HG03280 (cell line): Measurements from ENCODE around the gene CCNB3.
"Not testable (repeated sequence)": the region's sequence is repeated elsewhere in the genome, so short reads cannot be mapped to it uniquely, and the experiment has no call there.

Experiments
- ATAC-seq: cut with Tn5 transposase; IDR thresholded peaks from one replicate; pipeline ENCODE4 v1.9.1; 2021; ENCODE audit warnings: mild to moderate bottlenecking, moderate library complexity; ENCODE audit not compliant: unreplicated experiment

Gene CCNB3, protein sequence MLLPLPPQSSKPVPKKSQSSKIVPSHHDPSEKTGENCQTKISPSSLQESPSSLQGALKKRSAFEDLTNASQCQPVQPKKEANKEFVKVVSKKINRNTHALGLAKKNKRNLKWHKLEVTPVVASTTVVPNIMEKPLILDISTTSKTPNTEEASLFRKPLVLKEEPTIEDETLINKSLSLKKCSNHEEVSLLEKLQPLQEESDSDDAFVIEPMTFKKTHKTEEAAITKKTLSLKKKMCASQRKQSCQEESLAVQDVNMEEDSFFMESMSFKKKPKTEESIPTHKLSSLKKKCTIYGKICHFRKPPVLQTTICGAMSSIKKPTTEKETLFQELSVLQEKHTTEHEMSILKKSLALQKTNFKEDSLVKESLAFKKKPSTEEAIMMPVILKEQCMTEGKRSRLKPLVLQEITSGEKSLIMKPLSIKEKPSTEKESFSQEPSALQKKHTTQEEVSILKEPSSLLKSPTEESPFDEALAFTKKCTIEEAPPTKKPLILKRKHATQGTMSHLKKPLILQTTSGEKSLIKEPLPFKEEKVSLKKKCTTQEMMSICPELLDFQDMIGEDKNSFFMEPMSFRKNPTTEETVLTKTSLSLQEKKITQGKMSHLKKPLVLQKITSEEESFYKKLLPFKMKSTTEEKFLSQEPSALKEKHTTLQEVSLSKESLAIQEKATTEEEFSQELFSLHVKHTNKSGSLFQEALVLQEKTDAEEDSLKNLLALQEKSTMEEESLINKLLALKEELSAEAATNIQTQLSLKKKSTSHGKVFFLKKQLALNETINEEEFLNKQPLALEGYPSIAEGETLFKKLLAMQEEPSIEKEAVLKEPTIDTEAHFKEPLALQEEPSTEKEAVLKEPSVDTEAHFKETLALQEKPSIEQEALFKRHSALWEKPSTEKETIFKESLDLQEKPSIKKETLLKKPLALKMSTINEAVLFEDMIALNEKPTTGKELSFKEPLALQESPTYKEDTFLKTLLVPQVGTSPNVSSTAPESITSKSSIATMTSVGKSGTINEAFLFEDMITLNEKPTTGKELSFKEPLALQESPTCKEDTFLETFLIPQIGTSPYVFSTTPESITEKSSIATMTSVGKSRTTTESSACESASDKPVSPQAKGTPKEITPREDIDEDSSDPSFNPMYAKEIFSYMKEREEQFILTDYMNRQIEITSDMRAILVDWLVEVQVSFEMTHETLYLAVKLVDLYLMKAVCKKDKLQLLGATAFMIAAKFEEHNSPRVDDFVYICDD (N-terminal part only)

GRCh38 chrX:50204364-50204899 is at the start of gene CCNB3:
TSS of gene CCNB3 (plus strand) at chrX:50204765. CDS start at chrX:50285164, 80,399 bp downstream.
- peak; percentile 95 for ATAC-seq

GRCh38 chrX:50157545-50158135 is 46.9 kb upstream of the CCNB3 start:
- ATAC-seq, result no peak

- no peak for ATAC-seq
Observed at GRCh38 chrX:50158593-50158992, 46.0 kb upstream of the CCNB3 start.

GRCh38 chrX:50161127-50161526 is 43.4 kb upstream of the CCNB3 start:
- no peak for ATAC-seq

- no peak for ATAC-seq
Observed at GRCh38 chrX:50165727-50166126, 38.8 kb upstream of the CCNB3 start.

DNA sequence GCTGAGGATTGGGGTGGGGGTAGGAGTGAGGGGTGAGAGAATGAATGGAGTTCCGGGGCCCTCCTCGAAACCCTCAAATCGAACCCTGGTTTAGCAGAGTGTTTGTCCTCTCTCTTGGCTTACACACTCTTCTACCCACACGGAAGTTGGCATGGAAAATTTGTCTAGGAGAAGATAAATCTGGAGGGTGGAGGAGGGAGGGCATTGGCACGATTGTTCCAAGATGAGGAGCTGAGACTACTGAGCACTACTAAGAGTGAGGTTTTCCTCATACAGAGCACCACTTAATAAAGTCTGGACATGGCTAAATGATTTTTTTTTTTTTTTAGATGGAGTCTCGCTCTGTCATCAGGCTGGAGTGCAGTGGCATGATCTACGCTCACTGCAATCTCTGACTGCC is 37.2 kb upstream of the CCNB3 start:
- no peak for ATAC-seq

GRCh38 chrX:50168241-50168687 is 36.3 kb upstream of the CCNB3 start:
- ATAC-seq, result no peak

- no peak for ATAC-seq
Observed at GRCh38 chrX:50169717-50170116, 34.8 kb upstream of the CCNB3 start.

DNA sequence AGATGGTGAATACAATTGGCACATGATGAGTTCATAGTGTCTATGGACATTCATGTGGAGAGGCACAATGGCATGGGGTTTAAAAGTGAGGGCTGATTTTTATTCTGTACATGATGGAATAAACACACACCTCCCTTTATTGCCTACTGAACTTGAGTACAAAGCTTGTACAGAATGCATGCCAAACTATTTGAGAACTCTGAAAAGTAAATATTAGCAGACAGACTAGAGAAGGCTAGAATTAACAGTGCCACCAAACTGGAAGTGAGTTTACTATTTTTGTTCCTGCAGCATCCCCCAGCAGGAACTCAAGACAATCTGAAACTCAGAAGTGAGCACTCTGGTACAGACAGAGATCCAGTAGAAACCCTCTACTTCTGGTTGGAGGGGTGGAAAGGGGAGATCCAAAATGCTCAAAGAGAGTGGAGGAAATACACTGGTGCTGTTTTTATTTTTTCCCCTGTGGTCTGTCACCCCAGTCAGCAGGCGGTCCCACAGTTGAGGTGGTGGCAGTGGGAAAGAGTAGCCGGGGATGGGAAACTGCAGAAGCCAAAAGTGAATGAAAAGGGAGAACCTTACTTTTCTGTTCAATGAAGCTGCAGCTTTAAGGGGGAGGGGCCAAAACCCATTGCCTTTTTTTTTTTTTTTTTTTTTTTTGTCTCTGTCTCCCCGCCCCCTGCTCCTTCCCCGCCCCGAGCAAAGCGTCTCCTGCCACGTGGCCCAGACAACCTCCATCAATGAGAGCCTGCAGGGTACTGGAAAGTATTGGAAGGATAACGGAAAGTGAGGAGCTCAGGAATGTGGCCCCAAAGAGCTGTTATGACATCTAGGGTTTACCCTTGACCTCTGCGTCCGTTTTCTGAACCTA is 24.3 kb upstream of the CCNB3 start:
- ATAC-seq, result no peak

DNA sequence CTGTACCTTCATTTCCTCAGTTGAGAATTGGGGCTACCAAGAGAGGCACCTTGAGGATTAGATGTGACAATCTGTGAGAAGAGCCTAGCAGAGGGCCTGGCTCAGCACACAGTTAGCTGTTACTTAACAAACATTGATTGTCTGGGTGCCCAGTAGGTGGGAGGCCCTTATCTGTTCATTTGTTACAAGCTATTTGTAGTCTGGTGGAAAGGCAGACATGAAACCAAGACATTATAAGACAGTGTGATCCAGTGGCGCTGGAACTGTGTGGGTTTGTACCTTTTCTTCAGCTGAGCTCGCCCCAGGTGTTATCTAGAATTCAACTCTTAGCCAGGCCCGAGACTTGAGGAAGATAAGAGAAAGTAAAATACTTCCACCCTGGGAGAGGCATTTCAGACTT is 20.7 kb upstream of the CCNB3 start:
- ATAC-seq, result no peak

- no peak for ATAC-seq
Observed at GRCh38 chrX:50188859-50189600, 15.5 kb upstream of the CCNB3 start.

DNA sequence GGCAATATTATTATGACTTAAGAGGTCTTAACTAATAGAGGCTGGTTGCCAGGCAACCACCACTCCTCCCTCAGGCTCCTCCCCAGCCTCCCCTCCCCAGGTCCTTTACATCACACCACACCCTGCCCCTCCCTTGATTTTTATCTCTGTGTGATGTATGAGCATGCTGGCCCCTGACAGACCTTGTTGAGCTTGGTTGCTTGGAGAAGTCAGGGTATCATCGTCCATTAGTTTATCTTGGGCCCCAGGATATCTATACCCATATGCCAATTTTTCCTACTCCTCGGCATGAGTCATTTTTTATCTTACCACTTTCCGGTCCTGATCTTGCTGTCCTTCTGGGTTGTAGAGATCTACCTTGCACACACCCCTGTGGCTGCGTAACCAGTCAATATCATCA is 6.2 kb upstream of the CCNB3 start:
- no peak for ATAC-seq

DNA sequence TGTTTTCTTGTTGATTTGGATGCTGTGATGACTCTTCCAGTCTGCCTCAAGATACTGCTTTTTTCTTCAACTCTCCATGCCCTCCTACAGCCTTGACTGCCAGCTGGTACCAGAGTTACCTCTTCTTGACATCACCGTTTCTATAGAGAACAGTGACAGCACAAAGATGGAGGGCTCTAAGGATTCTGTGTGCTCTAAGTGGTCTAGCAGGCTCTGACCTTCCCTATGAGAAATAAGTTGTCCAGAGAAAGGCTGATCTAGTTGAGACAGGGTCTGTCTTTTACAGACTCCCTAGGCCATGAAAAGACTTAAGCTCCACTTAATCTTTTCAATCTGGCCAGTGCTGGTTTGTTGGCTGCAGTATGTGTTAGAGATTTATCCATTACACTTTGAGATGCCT is 3.7 kb upstream of the CCNB3 start, which contains the start of gene AKAP4:
TSS of gene AKAP4 (minus strand) at position 101 of the 400 bp plus-strand sequence. CDS start 118 bp downstream, outside the sequence.
- no peak for ATAC-seq

DNA sequence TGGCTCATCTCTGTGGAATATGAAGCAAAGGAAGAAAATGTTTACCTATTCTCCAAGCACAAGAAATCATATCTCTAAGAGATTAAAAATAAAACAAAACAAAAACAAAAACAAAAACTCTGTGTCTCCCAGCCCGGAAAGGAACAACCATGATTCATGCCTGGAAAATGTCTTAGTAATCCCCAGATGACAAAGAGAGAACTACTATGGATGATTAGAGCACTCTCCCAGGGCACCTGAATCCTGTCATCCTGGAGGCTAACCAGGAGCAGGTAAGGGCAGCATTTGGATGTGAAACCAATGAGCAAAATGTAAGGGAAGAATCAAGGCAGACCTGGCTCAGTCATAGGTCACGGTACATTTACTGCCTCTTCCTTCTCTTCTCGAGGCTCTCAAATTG is 2.0 kb upstream of the CCNB3 start:
- ATAC-seq, result no peak

- no peak for ATAC-seq
Observed at GRCh38 chrX:50206753-50207152, 2.2 kb downstream of the CCNB3 start.

GRCh38 chrX:50211510-50211909 is 6.9 kb downstream of the CCNB3 start:
- no peak for ATAC-seq

DNA sequence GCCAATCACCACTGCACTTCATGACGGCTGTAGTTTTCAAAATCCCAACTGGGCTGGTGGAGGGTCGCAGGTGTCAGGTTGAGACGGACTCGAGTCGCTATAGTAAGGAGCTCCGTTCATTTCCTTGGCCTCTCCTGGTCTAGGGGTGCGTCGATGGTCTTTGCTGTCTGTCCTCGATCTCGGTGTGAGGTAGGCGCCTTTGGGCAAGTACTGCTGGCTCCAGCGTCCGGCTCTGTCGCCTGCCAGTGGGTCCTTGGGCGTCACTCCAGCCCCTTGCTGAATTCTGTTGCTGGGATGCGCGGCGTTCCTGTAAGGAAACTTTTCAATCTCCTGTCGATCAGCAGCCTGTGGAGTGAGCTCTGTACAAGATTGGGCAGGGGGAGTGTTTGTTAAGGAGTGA is 76.7 kb downstream of the CCNB3 start:
- no peak for ATAC-seq

DNA sequence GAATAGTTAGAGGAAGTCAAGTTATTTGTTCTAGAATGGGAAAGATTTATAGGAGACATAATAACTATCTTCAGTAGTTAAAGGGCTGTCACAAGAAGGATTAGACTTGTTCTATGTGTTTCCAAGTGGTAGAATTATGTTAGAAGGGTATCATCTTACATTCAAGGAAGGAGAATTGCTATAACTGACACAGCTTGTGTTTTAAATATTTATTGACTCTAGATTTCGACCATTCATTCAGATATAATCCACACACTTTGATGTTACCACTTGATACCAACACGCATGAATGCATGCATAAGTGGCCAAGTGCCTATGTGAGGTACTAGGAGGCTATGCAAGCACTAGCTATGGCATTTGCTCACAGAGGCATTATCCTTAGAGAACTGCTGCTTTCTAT is 122.7 kb downstream of the CCNB3 start:
- ATAC-seq, result no peak

DNA sequence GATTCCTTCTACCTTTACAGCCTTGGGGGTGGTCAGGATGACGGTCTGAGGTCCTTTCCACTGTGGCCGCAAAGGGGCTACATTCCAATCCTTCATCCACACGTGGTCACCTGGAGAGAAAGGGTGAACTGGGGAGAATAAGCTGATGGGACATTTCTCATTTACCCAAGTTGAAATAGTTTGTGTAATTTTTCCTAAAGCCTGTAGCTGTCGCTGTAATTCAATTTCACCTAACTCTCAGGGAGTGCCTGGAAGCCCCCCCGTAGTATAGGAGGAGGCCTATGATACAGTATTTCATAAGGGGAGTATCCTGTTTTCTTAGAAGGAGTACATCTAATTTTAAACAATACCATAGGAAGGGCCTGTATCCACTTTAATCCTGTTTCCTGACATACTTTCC is 128.1 kb downstream of the CCNB3 start:
- ATAC-seq, result not testable (repeated sequence)
